A673 (cell line): Measurements from ENCODE around the gene PRTG. TPM values are rescaled to one million over a fixed set of nuclear protein-coding genes. Genes with fewer than 3 reads are reported as not detected.

Source experiments
- BruUV-seq: library from RNA; stranded (reverse); fragments of 400-500 nt; replicated peaks from 2 replicates; lab custom pipeline; 2021; lab: Mats Ljungman, UMichigan
- CTCF ChIA-PET: fragments of 300-600 bp; sonication (Branson Sonifier 250); formaldehyde crosslinking; loops from one replicate; lab custom pipeline; 2022; ENCODE audit warnings: antibody characterized with exemption; lab: Charles Lee
- POLR2A ChIA-PET: fragments of 300-600 bp; sonication (Branson Sonifier 250); formaldehyde crosslinking; loops from one replicate; lab custom pipeline; 2022; ENCODE audit warnings: antibody characterized with exemption; ENCODE audit not compliant: low non-redundant PET; lab: Charles Lee
- DNase-seq: peaks from one replicate; pipeline ENCODE4 v3.0.0-alpha.2; 2015; ENCODE audit warnings: low spot score
- H3K27ac ChIP-seq: fragments of 200-600 bp; sonication (generic); 2 replicates; pipeline ENCODE4 v1.5.1; 2016; ENCODE audit warnings: mixed run types, low read depth, mild to moderate bottlenecking, mixed read lengths, antibody characterized with exemption, low read length; ENCODE audit not compliant: poor library complexity, severe bottlenecking
- H3K27me3 ChIP-seq: fragments of 200-600 bp; sonication (generic); replicated peaks from 2 replicates; pipeline ENCODE4 v1.6.1; 2017; ENCODE audit warnings: mixed run types, low read depth, mild to moderate bottlenecking, mixed read lengths, antibody characterized with exemption, low read length; ENCODE audit not compliant: insufficient read depth, poor library complexity
- H3K36me3 ChIP-seq: fragments of 200-600 bp; sonication (generic); 2 replicates; pipeline ENCODE4 v1.6.1; 2016; ENCODE audit warnings: mixed run types, mild to moderate bottlenecking, mixed read lengths, antibody characterized with exemption, low read length; ENCODE audit not compliant: insufficient read depth, poor library complexity, severe bottlenecking
- H3K4me1 ChIP-seq: fragments of 200-600 bp; sonication (generic); 2 replicates; pipeline ENCODE4 v1.6.1; 2017; ENCODE audit warnings: mixed run types, mild to moderate bottlenecking, mixed read lengths, antibody characterized with exemption, low read length; ENCODE audit not compliant: insufficient read depth, poor library complexity, severe bottlenecking
- H3K4me3 ChIP-seq: fragments of 200-600 bp; sonication (generic); 2 replicates; pipeline ENCODE4 v1.5.1; 2016; ENCODE audit warnings: low read depth, mixed run types, mild to moderate bottlenecking, mixed read lengths, low read length; ENCODE audit not compliant: poor library complexity, severe bottlenecking
- H3K9me3 ChIP-seq: fragments of 200-600 bp; sonication (generic); 2 replicates; pipeline ENCODE4 v1.6.1; 2016; ENCODE audit warnings: mixed run types, low read depth, mild to moderate bottlenecking, mixed read lengths, antibody characterized with exemption, low read length; ENCODE audit not compliant: poor library complexity, severe bottlenecking
- EZH2 ChIP-seq: fragments of 200-600 bp; sonication (generic); IDR thresholded peaks from 2 replicates; pipeline ENCODE4 v1.6.1; 2017; ENCODE audit warnings: borderline replicate concordance, low read depth, mild to moderate bottlenecking, mixed read lengths, antibody characterized with exemption, low read length; ENCODE audit not compliant: poor library complexity, severe bottlenecking
- intact Hi-C: fragments of 100-400 bp; cut with micrococcal nuclease; formaldehyde crosslinking; loops from one replicate; pipeline ENCODE4 v1.10.0; 2022; ENCODE audit not compliant: unreplicated experiment
- total RNA-seq: library from RNA; stranded (reverse); gene quantifications from 2 replicates; pipeline ENCODE4 v1.2.3, GENCODE V29; 2021
- TF ChIP-seq, protein P1 (sequence below): fragments of 300-800, 200-600 bp; sonication (generic); conservative IDR thresholded peaks from 2 replicates; pipeline ENCODE4 v1.5.1; 2017; ENCODE audit warnings: low read depth, mild to moderate bottlenecking, antibody characterized with exemption, low read length, moderate library complexity, mixed read lengths

The PRTG gene
- total RNA-seq, 1 experiment from 2014 or later, result 0.02 TPM

- Histone ChIP-seq H3K27ac (no peak overlapping the region), H3K4me1 (no peaks in the 10 kb centered on the region), H3K4me3 (no peak overlapping the region), H3K9me3 (no peaks in the 10 kb centered on the region), H3K36me3 (no peaks in the 10 kb centered on the region), H3K27me3 (no peaks in the 10 kb centered on the region)
- ChIA-PET CTCF (no interaction called here), POLR2A (no interaction called here)
- BruUV-seq, result no TSS peak
- DNase-seq, result no peak
- no peak for TF ChIP-seq EZH2
- TF ChIP-seq, protein P1, sequence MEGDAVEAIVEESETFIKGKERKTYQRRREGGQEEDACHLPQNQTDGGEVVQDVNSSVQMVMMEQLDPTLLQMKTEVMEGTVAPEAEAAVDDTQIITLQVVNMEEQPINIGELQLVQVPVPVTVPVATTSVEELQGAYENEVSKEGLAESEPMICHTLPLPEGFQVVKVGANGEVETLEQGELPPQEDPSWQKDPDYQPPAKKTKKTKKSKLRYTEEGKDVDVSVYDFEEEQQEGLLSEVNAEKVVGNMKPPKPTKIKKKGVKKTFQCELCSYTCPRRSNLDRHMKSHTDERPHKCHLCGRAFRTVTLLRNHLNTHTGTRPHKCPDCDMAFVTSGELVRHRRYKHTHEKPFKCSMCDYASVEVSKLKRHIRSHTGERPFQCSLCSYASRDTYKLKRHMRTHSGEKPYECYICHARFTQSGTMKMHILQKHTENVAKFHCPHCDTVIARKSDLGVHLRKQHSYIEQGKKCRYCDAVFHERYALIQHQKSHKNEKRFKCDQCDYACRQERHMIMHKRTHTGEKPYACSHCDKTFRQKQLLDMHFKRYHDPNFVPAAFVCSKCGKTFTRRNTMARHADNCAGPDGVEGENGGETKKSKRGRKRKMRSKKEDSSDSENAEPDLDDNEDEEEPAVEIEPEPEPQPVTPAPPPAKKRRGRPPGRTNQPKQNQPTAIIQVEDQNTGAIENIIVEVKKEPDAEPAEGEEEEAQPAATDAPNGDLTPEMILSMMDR, result no peak
- intact Hi-C loops, result no loop called here
Observed at GRCh38 chr15:55573224-55573623, 169.7 kb downstream of the PRTG start.

DNA sequence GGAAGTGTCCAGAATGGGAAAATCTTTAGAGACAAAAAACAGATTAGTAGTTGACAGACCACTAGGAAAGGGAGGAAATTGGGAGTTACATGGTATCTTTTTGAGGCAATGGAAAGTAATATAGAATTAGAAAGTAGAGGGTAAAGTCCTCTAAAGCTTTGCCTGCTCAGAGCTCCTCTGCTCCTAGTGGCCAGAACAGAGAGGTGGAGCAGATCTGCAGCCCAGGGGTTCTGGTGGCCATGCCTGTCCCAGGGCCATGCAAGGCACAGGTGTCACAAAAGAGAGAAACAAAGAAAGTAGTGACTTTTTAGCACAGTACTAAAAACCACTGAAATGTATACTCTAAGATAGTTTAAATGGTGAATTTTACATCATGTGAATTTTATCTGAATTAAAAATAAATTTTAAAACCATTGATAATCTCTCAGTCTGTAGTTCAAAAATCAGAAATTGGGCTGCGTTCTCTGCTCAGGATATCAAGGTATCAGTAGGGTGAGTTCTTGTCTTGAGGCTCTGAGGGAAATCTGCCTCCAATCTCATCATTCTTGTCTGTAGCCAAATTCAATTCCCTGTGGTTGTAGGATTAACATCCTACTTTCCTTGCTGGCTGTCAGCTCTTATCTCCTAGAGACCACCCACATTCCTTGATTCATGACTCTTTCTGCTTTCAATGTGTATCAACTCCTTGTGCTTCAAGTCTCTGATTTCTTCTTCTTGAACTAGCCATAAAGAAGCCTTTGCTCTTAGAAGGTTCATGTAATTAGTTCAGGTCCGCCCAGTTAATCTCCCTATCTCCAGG lies 178.4 kb downstream of the PRTG start:
- POLR2A ChIA-PET, result no interaction called here
- no peak for DNase-seq
- CTCF ChIA-PET, result no interaction called here
- BruUV-seq, result no TSS peak
- TF ChIP-seq EZH2, result no peak
- TF ChIP-seq, protein P1, result peak; percentile 23; the same call in 1 of the 2 replicates
- no peak overlapping the region for H3K4me3 ChIP-seq
- no peaks in the 10 kb centered on the region for H3K9me3 ChIP-seq
- H3K36me3 ChIP-seq, result no peaks in the 10 kb centered on the region
- H3K4me1 ChIP-seq, result no peaks in the 10 kb centered on the region
- H3K27ac ChIP-seq, result no peak overlapping the region
- no peaks in the 10 kb centered on the region for H3K27me3 ChIP-seq
- intact Hi-C loops, result no loop called here

DNA sequence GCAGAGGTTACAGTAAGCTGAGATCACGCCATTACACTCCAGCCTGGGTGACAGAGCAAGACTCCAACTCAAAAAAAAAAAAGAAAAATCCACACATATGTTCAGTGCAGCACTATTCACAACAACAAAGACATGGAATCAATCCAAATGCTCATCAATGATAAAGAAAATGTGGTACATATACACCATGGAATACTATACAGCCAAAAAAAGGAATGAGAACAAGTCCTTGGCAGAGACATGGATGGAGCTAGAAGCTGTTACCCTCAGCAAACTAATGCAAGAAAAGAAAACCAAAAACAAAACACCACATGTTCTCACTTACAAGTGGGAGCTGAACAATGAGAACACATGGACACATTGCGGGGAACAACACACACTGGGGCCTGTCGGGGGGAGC lies 180.4 kb downstream of the PRTG start:
- no TSS peak for BruUV-seq
- TF ChIP-seq, protein P1, result no peak
- no peaks in the 10 kb centered on the region for H3K36me3 ChIP-seq
- H3K4me3 ChIP-seq, result no peak overlapping the region
- H3K27ac ChIP-seq, result no peak overlapping the region
- H3K9me3 ChIP-seq, result no peaks in the 10 kb centered on the region
- intact Hi-C loops, result no loop called here
- ChIA-PET CTCF (no interaction called here), POLR2A (no interaction called here)
- no peak for DNase-seq
- no peaks in the 10 kb centered on the region for H3K27me3 ChIP-seq
- H3K4me1 ChIP-seq, result no peaks in the 10 kb centered on the region

Other genes with a start within 250 kb of the PRTG start
- gene DNAAF4, start 234.9 kb downstream of the PRTG start, total RNA-seq, result 3.3 and 4.3 TPM in 2 replicates
- 5.7 and 6.8 TPM in 2 replicates for gene PYGO1, start 154.8 kb downstream of the PRTG start, total RNA-seq